Esophagus muscularis mucosa (tissue), 4 donors: ENCODE results near the gene GNAI1. TPM values are rescaled to one million over a fixed set of nuclear protein-coding genes. Genes with fewer than 3 reads are reported as not detected.

ENCODE experiments used
- DNase-seq: peaks from one replicate; pipeline ENCODE4 v3.0.0-alpha.2; 2017; ENCODE audit errors: extremely low spot score
- H3K27ac ChIP-seq, 4 donors: fragments of 200-600 bp; sonication (generic); replicated peaks in 1 of 4; 1 replicate in 3 of 4; 2 replicates in 1 of 4; pipeline ENCODE4 v1.5.1; 2016 to 2019; ENCODE audit warnings: mild to moderate bottlenecking in 1 of 4
- H3K27me3 ChIP-seq, 4 donors: fragments of 200-600 bp; sonication (generic); one replicate each; pipeline versions ENCODE4 v1.5.1 to v1.6.0; 2016 to 2019
- H3K36me3 ChIP-seq, 4 donors: fragments of 200-600 bp; sonication (generic); one replicate each; pipeline ENCODE4 v1.5.1; 2016 to 2019
- H3K4me1 ChIP-seq, 4 donors: fragments of 200-600 bp; sonication (generic); one replicate each; pipeline ENCODE4 v1.5.1; 2016 to 2019
- H3K4me3 ChIP-seq, 4 donors: fragments of 200-600 bp; sonication (generic); 1 replicate in 2 of 4; 2 replicates in 2 of 4; pipeline ENCODE4 v1.5.1; 2016 to 2019; ENCODE audit warnings: mild to moderate bottlenecking in 4 of 4, moderate library complexity in 1 of 4
- H3K9me3 ChIP-seq, 4 donors: fragments of 200-600 bp; sonication (generic); 1 replicate in 3 of 4; 2 replicates in 1 of 4; pipeline ENCODE4 v1.5.1; 2016 to 2019
- EP300 ChIP-seq: sonication (generic); formaldehyde crosslinking; IDR thresholded peaks from one replicate; pipeline ENCODE4 v1.6.1; 2017; ENCODE audit warnings: antibody characterized with exemption
- POLR2A ChIP-seq: fragments of 450-650 bp; IDR thresholded peaks from one replicate; pipeline ENCODE4 v1.6.1; 2017; ENCODE audit warnings: antibody characterized with exemption, moderate library complexity, mild to moderate bottlenecking, low read depth
- POLR2AphosphoS5 ChIP-seq, 2 donors: sonication (generic); formaldehyde crosslinking; IDR thresholded peaks; one replicate each; pipeline ENCODE4 v1.6.1; 2017; ENCODE audit warnings: antibody characterized with exemption in 2 of 2
- WGBS: methylation state at CpG from one replicate; pipeline ENCODE4 v1.1.5; 2018; 5-methylcytosine and 5-hydroxymethylcytosine counted together
- intact Hi-C: fragments of 100-400 bp; cut with DNase I; formaldehyde crosslinking; loops from one replicate; pipeline ENCODE4 v1.15.1; 2023
- total RNA-seq, 4 donors: library from RNA; depleted of rRNA; stranded (reverse); fragments of >200 nt; gene quantifications; one replicate each; pipeline versions ENCODE4 v1.1.0 to v1.2.1, GENCODE V29; 2016
- TF ChIP-seq, protein P1 (sequence below), 3 experiments: fragments of 200-600 bp in 2 of 3; fragments of 450-650 bp in 1 of 3; sonication (generic) in 2 of 3; IDR thresholded peaks; one replicate each; pipeline ENCODE4 v1.5.1; 2017 to 2019; ENCODE audit warnings: antibody characterized with exemption in 3 of 3, mild to moderate bottlenecking in 2 of 3, moderate library complexity in 1 of 3

Gene GNAI1
- total RNA-seq, 4 donors from 2014 or later, result 61.0 to 141 (median 75.5) TPM

DNA sequence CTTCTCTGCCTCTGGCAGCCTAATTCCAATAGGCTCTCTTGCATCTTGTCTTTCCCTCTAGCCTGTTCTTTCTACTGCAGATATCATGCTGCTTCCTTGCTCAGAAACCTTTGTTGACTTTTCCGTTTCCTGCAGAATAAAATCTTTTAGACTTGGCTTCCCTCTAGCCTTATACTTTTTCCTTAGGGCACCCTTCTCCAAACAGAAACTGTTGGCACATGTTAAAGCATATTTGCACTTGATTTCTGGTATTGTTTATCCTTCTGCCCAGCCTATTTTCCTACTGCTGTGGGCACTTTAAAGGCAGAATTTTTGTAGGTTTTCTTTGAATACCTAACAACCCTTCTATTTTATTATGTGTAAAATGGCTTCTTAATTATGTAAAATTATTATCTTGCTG is 4.6 kb downstream of the GNAI1 start:
- WGBS, result 29% methylated on average over 1 of the region's 1 CpG
- H3K36me3 ChIP-seq, result no peaks in the 10 kb centered on the region
- intact Hi-C loops, result loop anchor here (10.0 kb wide), 1 partner anchor 76 kb away; no protein-coding TSS in a partner anchor
- H3K27ac ChIP-seq, result peak overlapping the region; percentile 25 to 96 (median 36)
- TF ChIP-seq, protein P1, sequence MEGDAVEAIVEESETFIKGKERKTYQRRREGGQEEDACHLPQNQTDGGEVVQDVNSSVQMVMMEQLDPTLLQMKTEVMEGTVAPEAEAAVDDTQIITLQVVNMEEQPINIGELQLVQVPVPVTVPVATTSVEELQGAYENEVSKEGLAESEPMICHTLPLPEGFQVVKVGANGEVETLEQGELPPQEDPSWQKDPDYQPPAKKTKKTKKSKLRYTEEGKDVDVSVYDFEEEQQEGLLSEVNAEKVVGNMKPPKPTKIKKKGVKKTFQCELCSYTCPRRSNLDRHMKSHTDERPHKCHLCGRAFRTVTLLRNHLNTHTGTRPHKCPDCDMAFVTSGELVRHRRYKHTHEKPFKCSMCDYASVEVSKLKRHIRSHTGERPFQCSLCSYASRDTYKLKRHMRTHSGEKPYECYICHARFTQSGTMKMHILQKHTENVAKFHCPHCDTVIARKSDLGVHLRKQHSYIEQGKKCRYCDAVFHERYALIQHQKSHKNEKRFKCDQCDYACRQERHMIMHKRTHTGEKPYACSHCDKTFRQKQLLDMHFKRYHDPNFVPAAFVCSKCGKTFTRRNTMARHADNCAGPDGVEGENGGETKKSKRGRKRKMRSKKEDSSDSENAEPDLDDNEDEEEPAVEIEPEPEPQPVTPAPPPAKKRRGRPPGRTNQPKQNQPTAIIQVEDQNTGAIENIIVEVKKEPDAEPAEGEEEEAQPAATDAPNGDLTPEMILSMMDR (IDR thresholded peaks at IDR 0.05), result no peak
- TF ChIP-seq POLR2A (no peak), EP300 (no peak)
- peaks cover 8 to 70% (median 63%) of the 10 kb centered on the region in 4 donors for H3K4me1 ChIP-seq
- H3K4me3 ChIP-seq, result peak overlapping the region in 1 of 4 donors; percentile 1
- H3K9me3 ChIP-seq, result no peaks in the 10 kb centered on the region
- DNase-seq, result no peak
- no peaks in the 10 kb centered on the region for H3K27me3 ChIP-seq

DNA sequence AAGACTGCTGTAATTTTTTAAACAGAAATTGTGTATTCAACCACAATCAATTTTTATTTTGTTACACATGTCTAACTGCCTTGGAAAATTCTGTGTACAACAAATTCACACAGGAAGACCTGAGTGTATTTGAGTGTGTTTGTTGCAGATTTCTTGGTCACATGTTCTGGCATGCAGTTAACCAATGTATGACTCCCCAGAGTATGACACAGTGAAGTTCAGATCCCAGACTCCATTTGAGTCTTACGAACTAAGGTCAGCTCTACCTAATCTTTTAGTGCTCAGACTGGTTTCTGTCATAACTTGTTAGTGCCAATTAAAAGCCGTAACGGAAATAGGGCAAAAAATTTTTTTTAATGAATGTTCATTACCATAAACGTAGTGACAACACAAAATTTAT is 5.8 kb downstream of the GNAI1 start:
- H3K27me3 ChIP-seq, result no peaks in the 10 kb centered on the region
- no peak for DNase-seq
- 76% methylated on average over 4 of the region's 4 CpGs for WGBS
- no peak overlapping the region for H3K27ac ChIP-seq
- intact Hi-C loops, result no loop called here
- H3K4me1 ChIP-seq, result peaks cover 6 to 80% (median 72%) of the 10 kb centered on the region in 4 donors
- TF ChIP-seq POLR2AphosphoS5 (IDR thresholded peaks at IDR 0.05), result no peak
- TF ChIP-seq, protein P1 (IDR thresholded peaks at IDR 0.05), result no peak
- no peak for TF ChIP-seq EP300
- no peak for TF ChIP-seq POLR2A
- H3K4me3 ChIP-seq, result no peak overlapping the region
- no peaks in the 10 kb centered on the region for H3K36me3 ChIP-seq
- no peaks in the 10 kb centered on the region for H3K9me3 ChIP-seq

DNA sequence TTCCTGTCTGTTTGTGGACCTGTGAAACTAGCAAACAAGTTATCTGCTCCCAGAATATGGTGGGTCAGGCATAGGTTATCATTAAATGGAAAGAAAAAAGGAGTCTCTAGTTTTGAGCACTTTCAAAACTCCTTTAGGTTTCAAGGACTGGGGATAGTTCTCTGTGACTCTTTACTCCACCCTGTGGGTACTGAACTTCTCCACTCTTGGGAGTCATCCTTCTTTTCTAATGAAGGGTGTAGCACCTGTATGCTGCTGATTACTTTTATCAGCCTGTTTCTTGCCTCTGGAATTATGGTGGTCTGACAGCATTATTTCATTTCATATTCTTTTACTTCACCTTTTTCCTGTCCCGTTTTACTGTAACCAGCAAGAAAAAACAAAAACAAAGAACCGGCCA is 6.7 kb downstream of the GNAI1 start:
- 84% methylated on average over 2 of the region's 2 CpGs for WGBS
- Histone ChIP-seq H3K9me3 (no peaks in the 10 kb centered on the region), H3K4me1 (peaks cover 7 to 89% (median 79%) of the 10 kb centered on the region in 4 donors)

DNA sequence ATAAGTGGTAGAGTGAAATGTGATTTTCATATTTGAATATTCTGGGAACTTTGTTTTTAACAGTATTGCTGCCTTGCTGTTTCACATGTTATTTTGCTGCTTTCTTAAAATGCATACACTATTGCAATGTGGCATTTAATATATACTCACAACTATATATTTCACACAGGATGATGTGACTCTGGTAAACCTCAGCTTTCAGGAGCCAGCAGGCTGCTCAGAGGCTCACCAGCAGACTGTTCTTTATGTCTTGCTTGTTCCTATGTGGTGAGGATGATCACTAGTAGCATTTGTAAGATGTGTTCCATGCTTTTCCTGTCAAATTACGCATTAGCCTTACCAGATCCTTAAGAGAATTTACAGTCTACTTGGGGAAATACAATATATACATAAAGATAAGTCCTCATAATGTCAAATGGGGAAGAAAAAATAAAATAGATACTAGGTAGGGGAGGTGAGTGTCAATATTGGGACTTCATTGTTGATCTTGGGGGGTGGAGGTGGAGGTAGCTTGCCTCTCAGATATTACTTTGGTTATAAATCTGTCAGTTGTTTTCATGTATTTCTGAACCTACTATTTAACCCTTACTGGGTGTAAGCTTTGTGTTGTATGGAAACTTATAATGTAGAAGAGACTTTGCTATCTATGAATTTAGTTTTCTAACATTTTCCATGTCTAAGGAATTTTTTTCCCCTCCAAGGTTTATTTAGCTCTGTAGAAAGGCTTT is 8.4 kb downstream of the GNAI1 start:
- Histone ChIP-seq H3K36me3 (no peaks in the 10 kb centered on the region), H3K27me3 (no peaks in the 10 kb centered on the region), H3K27ac (no peak overlapping the region), H3K9me3 (no peaks in the 10 kb centered on the region), H3K4me3 (no peak overlapping the region), H3K4me1 (peaks cover 11 to 89% (median 79%) of the 10 kb centered on the region in 4 donors)
- intact Hi-C loops, result no loop called here
- TF ChIP-seq, protein P1 (IDR thresholded peaks at IDR 0.05), result no peak
- TF ChIP-seq POLR2AphosphoS5 (IDR thresholded peaks at IDR 0.05) (no peak), EP300 (no peak), POLR2A (no peak)
- 94% methylated on average over 1 of the region's 1 CpG for WGBS
- no peak for DNase-seq

More for the DNA sequence above, 6.7 kb downstream of the GNAI1 start:
- Histone ChIP-seq H3K27me3 (no peaks in the 10 kb centered on the region), H3K27ac (no peak overlapping the region), H3K4me3 (no peak overlapping the region), H3K36me3 (no peaks in the 10 kb centered on the region)
- no peak for DNase-seq
- intact Hi-C loops, result no loop called here
- TF ChIP-seq EP300, result no peak
- TF ChIP-seq POLR2AphosphoS5 (IDR thresholded peaks at IDR 0.05), result no peak
- TF ChIP-seq POLR2A, result no peak
- TF ChIP-seq, protein P1 (IDR thresholded peaks at IDR 0.05), result no peak
